Measurements from ENCODE around the gene SYNCRIP. TPM values are rescaled to one million over a fixed set of nuclear protein-coding genes. Genes with fewer than 3 reads are reported as not detected.
"Not testable (repeated sequence)": the region's sequence is repeated elsewhere in the genome, so short reads cannot be mapped to it uniquely, and the experiment has no call there.

Gene SYNCRIP
- total RNA-seq, 1 experiment from 2014 or later: 221 TPM

DNA sequence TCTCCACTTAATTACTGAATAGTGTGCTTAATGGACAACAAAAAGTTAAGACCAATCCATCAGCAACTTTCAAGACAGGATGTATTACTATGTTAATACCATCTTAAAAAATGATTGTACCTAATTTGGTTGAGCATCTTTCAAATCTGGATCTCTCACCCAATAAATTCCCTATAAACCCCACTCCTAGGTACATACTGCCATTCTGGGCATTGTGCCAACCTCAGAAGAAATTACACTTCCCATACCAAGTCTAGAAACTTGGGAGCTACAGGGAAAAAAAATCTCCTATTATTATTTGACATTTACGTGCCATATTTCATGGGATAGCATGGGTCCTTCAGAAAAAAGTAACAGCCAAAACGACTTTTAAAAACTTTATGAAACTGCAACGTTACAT, 5.1 kb downstream of the SYNCRIP start:
- CTCF ChIA-PET: no interaction called here
- Histone ChIP-seq H3K4me3 (ENCODE audit: low read depth, low read length, poor library complexity, severe bottlenecking) (no peak overlapping the region), H3K4me1 (ENCODE audit: insufficient read depth, low read length, poor library complexity, severe bottlenecking) (peaks cover 24% of the 10 kb centered on the region), H3K27me3 (replicated peaks; ENCODE audit: insufficient read depth, low read depth, low read length, poor library complexity) (no peaks in the 10 kb centered on the region), H3K27ac (ENCODE audit: low read depth, low read length, poor library complexity, severe bottlenecking) (no peak overlapping the region), H3K36me3 (ENCODE audit: insufficient read depth, low read length, poor library complexity, severe bottlenecking) (peaks cover 80% of the 10 kb centered on the region), H3K9me3 (ENCODE audit: low read depth, low read length, poor library complexity, severe bottlenecking) (no peaks in the 10 kb centered on the region)
- TF ChIP-seq EZH2 (IDR thresholded peaks at IDR 0.05; ENCODE audit: borderline replicate concordance, low read depth, low read length, poor library complexity, severe bottlenecking): no peak
- TF ChIP-seq, protein P1, sequence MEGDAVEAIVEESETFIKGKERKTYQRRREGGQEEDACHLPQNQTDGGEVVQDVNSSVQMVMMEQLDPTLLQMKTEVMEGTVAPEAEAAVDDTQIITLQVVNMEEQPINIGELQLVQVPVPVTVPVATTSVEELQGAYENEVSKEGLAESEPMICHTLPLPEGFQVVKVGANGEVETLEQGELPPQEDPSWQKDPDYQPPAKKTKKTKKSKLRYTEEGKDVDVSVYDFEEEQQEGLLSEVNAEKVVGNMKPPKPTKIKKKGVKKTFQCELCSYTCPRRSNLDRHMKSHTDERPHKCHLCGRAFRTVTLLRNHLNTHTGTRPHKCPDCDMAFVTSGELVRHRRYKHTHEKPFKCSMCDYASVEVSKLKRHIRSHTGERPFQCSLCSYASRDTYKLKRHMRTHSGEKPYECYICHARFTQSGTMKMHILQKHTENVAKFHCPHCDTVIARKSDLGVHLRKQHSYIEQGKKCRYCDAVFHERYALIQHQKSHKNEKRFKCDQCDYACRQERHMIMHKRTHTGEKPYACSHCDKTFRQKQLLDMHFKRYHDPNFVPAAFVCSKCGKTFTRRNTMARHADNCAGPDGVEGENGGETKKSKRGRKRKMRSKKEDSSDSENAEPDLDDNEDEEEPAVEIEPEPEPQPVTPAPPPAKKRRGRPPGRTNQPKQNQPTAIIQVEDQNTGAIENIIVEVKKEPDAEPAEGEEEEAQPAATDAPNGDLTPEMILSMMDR (conservative IDR thresholded peaks at IDR 0.05; ENCODE audit: low read depth, low read length): no peak
- peak; percentile 22 for DNase-seq (ENCODE audit: low spot score)
- no TSS peak for BruUV-seq (replicated peaks)
- POLR2A ChIA-PET (ENCODE audit: low non-redundant PET): no interaction called here
- intact Hi-C loops (cut with micrococcal nuclease; ENCODE audit: unreplicated experiment): no loop called here

DNA sequence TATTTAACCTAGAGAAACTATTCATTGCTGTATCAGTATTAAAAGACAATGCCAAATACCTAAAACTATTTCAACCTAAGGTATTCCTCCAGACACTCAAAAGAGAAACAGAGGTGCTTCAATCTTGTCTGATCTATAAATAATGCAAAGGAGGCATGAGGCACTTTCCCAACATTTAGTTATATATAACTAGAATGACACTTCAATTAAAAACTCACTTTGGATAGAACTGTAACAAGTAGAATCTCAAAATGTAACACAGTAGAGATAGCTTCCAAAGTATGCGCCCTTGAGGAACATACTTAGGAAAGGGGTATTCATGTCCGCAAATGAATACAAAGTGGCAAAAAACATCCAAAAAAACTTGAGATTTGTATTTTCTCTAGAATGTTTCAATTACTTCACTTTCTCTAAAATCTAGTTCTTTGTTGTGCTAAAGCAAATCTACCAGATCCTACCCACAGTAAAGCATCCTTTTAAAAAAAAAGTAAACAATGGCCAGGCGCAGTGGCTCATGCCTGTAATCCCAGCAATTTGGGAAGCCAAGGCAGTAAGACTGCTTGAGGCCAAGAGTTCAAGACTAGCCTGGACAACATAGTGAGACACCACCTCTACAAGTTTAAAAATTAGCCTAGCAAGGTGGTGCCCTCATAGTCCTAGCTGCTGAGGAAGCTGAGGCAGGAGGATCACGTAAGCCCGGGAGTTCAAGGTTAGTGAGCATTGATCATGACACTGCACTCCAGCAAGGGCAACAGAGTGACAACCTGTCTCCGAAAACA, 10.3 kb downstream of the SYNCRIP start:
- TF ChIP-seq, protein P1 (conservative IDR thresholded peaks at IDR 0.05; ENCODE audit: low read depth, low read length): no peak
- TF ChIP-seq EZH2 (IDR thresholded peaks at IDR 0.05; ENCODE audit: borderline replicate concordance, low read depth, low read length, poor library complexity, severe bottlenecking): no peak
- no TSS peak for BruUV-seq (replicated peaks)
- POLR2A ChIA-PET (ENCODE audit: low non-redundant PET): no interaction called here
- DNase-seq (ENCODE audit: low spot score): no peak
- H3K9me3 ChIP-seq (ENCODE audit: low read depth, low read length, poor library complexity, severe bottlenecking): no peaks in the 10 kb centered on the region
- peaks cover 94% of the 10 kb centered on the region for H3K36me3 ChIP-seq (ENCODE audit: insufficient read depth, low read length, poor library complexity, severe bottlenecking)
- no peak overlapping the region for H3K27ac ChIP-seq (ENCODE audit: low read depth, low read length, poor library complexity, severe bottlenecking)
- intact Hi-C loops (cut with micrococcal nuclease; ENCODE audit: unreplicated experiment): no loop called here
- H3K27me3 ChIP-seq (replicated peaks; ENCODE audit: insufficient read depth, low read depth, low read length, poor library complexity): no peaks in the 10 kb centered on the region
- H3K4me1 ChIP-seq (ENCODE audit: insufficient read depth, low read length, poor library complexity, severe bottlenecking): no peaks in the 10 kb centered on the region
- H3K4me3 ChIP-seq (ENCODE audit: low read depth, low read length, poor library complexity, severe bottlenecking): no peak overlapping the region
- CTCF ChIA-PET: no interaction called here

- POLR2A ChIA-PET (ENCODE audit: low non-redundant PET): not testable (repeated sequence)
Observed at GRCh38 chr6:85631117-85631516, 11.6 kb downstream of the SYNCRIP start.

DNA sequence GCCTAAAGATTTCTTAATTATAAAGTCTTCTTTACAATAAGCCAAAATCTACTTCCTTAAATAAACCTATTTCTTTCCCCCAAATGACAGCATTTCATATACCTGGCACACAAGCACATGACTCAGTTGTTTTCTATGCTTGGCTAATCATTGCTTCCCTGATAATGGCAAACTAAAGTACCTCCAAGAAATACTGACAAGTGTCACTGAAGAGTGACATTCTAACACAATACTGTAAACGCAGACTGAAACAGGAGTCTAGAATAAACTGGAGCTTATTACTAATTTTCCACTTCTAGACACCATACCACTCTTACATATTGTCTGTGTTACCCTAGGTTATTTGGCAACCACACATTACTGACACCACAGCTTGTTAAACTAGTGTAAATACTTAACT, 14.3 kb downstream of the SYNCRIP start:
- Histone ChIP-seq H3K27ac (ENCODE audit: low read depth, low read length, poor library complexity, severe bottlenecking) (no peak overlapping the region), H3K27me3 (replicated peaks; ENCODE audit: insufficient read depth, low read depth, low read length, poor library complexity) (no peaks in the 10 kb centered on the region), H3K4me1 (ENCODE audit: insufficient read depth, low read length, poor library complexity, severe bottlenecking) (no peaks in the 10 kb centered on the region), H3K36me3 (ENCODE audit: insufficient read depth, low read length, poor library complexity, severe bottlenecking) (peaks cover 93% of the 10 kb centered on the region), H3K9me3 (ENCODE audit: low read depth, low read length, poor library complexity, severe bottlenecking) (no peaks in the 10 kb centered on the region), H3K4me3 (ENCODE audit: low read depth, low read length, poor library complexity, severe bottlenecking) (no peak overlapping the region)
- intact Hi-C loops (cut with micrococcal nuclease; ENCODE audit: unreplicated experiment): no loop called here
- no peak for DNase-seq (ENCODE audit: low spot score)
- ChIA-PET POLR2A (ENCODE audit: low non-redundant PET) (no interaction called here), CTCF (no interaction called here)
- TF ChIP-seq, protein P1 (conservative IDR thresholded peaks at IDR 0.05; ENCODE audit: low read depth, low read length): no peak
- no peak for TF ChIP-seq EZH2 (IDR thresholded peaks at IDR 0.05; ENCODE audit: borderline replicate concordance, low read depth, low read length, poor library complexity, severe bottlenecking)
- BruUV-seq (replicated peaks): no TSS peak

More at GRCh38 chr6:85631117-85631516, 11.6 kb downstream of the SYNCRIP start:
- H3K36me3 ChIP-seq (ENCODE audit: insufficient read depth, low read length, poor library complexity, severe bottlenecking): peaks cover 93% of the 10 kb centered on the region
- H3K4me1 ChIP-seq (ENCODE audit: insufficient read depth, low read length, poor library complexity, severe bottlenecking); H3K27me3 ChIP-seq (replicated peaks; ENCODE audit: insufficient read depth, low read depth, low read length, poor library complexity); DNase-seq (ENCODE audit: low spot score); H3K4me3 ChIP-seq (ENCODE audit: low read depth, low read length, poor library complexity, severe bottlenecking); BruUV-seq (replicated peaks); CTCF ChIA-PET; intact Hi-C loops (cut with micrococcal nuclease; ENCODE audit: unreplicated experiment); H3K27ac ChIP-seq (ENCODE audit: low read depth, low read length, poor library complexity, severe bottlenecking); H3K9me3 ChIP-seq (ENCODE audit: low read depth, low read length, poor library complexity, severe bottlenecking): not testable (repeated sequence)
